ENCODE data around the gene RAB37. TPM values are rescaled to one million over a fixed set of nuclear protein-coding genes. Genes with fewer than 3 reads are reported as not detected.
A peak's percentile ranks its signal among the peaks of the same experiment; 100 is the strongest.

The RAB37 gene
- total and polyA plus RNA-seq, 2 of the 13 experiments (the other 11 are each of a cell fraction or from before 2014, with no cell fraction given): 0.91 to 3.7 TPM

GRCh38 chr17:74748279-74748528, 11.1 kb downstream of the RAB37 start (continued):
- no peak for TF ChIP-seq ZBTB7B (CRISPR knock-in tag; IDR thresholded peaks at IDR 0.05)
- peak; percentile 21 for TF ChIP-seq HNRNPLL (IDR thresholded peaks at IDR 0.05; ENCODE audit: low read depth, low read length, poor library complexity, severe bottlenecking)
- no peak for TF ChIP-seq SCMH1 (CRISPR knock-in tag; IDR thresholded peaks at IDR 0.05; ENCODE audit: borderline replicate concordance)
- TF ChIP-seq ZMAT3 (CRISPR knock-in tag; conservative IDR thresholded peaks at IDR 0.05): no peak
- no peak for TF ChIP-seq ZNF770 (CRISPR knock-in tag; IDR thresholded peaks at IDR 0.05)
- 0 out of 2 replicates have a peak, but pooled peaks have one; percentile 6 for TF ChIP-seq HIC2 (CRISPR knock-in tag; IDR thresholded peaks at IDR 0.05; ENCODE audit: low read depth)

GRCh38 chr17:74748529-74749278, 11.6 kb downstream of the RAB37 start, which contains the start of gene NHERF1:
NHERF1 (plus strand) TSS chr17:74748628; CDS start chr17:74748847, 219 bp downstream.
- POLR2A ChIA-PET: interaction anchor here (1.1 to 21.5 kb wide), 7 partner anchors 8 to 328 kb away, joined by 3 to 1459 read pairs (median 17); partner anchors contain the start of genes FDXR, NAT9 and RAB37
- no peaks in the 10 kb centered on the region for H3K9me3 ChIP-seq (ENCODE audit: low read length)
- in situ Hi-C loops (cut with HindIII; ENCODE audit: extremely low pct_ligation_motif_present, low pct_unique_long_range_greater_than_20kb): loop anchor here (5.0 kb wide), 1 partner anchor 34 kb away; no protein-coding TSS in a partner anchor
- peak; percentile 82 for TF ChIP-seq ZNF639 (CRISPR knock-in tag; conservative IDR thresholded peaks at IDR 0.05)
- peak; percentile 85; the same call in 1 of the 2 replicates for TF ChIP-seq BORCS8-MEF2B (CRISPR knock-in tag; IDR thresholded peaks at IDR 0.05)
- 0 out of 2 replicates have a peak, but pooled peaks have one; percentile 59 for TF ChIP-seq HNF1B (CRISPR knock-in tag; IDR thresholded peaks at IDR 0.05)
- no peak for TF ChIP-seq FOXA1 (IDR thresholded peaks at IDR 0.05)
- TF ChIP-seq FOXA1 (CRISPR knock-in tag; IDR thresholded peaks at IDR 0.05): peak; percentile 8; the same call in 1 of the 2 replicates
- peak; percentile 81 for TF ChIP-seq MXD4 (CRISPR knock-in tag; IDR thresholded peaks at IDR 0.05)
- peak; percentile 22; the same call in 1 of the 2 replicates for TF ChIP-seq RELA (CRISPR knock-in tag; IDR thresholded peaks at IDR 0.05)
- TF ChIP-seq ZNF780A (CRISPR knock-in tag; IDR thresholded peaks at IDR 0.05): no peak; the same call in 1 of the 2 replicates
- no peak for TF ChIP-seq TCF7 (IDR thresholded peaks at IDR 0.05; ENCODE audit: low read depth)
- 0 out of 2 replicates have a peak, but pooled peaks have one; percentile 18 for TF ChIP-seq ZBTB38 (CRISPR knock-in tag; IDR thresholded peaks at IDR 0.05)

More at GRCh38 chr17:74748529-74749278, 11.6 kb downstream of the RAB37 start, which contains the start of gene NHERF1:
- Histone ChIP-seq H3K27ac (ENCODE audit: extremely low read length, insufficient read depth, low read length) (peak within 1 kb of the TSS; percentile 96), H3K36me3 (replicated peaks in 1 of 2; ENCODE audit: control insufficient read depth in 1 of 2, insufficient read depth in 2 of 2, low read length in 2 of 2) (peaks cover 0 to 12% of the 10 kb centered on the region in 2 experiments; a peak in 2 of 5 replicates), H3K4me1 (ENCODE audit: insufficient read depth, low read length) (peaks cover 69% of the 10 kb centered on the region), H3K4me2 (ENCODE audit: low read depth, low read length) (peak within 1 kb of the TSS; percentile 97), H3K27me3 (ENCODE audit: control insufficient read depth in 1 of 2, insufficient read depth in 2 of 2, low read length in 2 of 2) (no peaks in the 10 kb centered on the region; a peak in 1 of 5 replicates), H2AFZ (ENCODE audit: low read length) (no peak within 1 kb of the TSS), H3K4me3 (replicated peaks in 1 of 3; ENCODE audit: insufficient read depth in 1 of 3, low read depth in 2 of 3, low read length in 3 of 3) (peak within 1 kb of the TSS; percentile 95 to 99 (median 99)), H3K79me2 (ENCODE audit: insufficient read depth, low read length) (peaks cover 53% of the 10 kb centered on the region), H3K9ac (ENCODE audit: insufficient read depth, low read depth, low read length) (peak within 1 kb of the TSS; percentile 94), H4K20me1 (ENCODE audit: insufficient read depth, low read length) (peaks cover 12% of the 10 kb centered on the region)
- CTCF ChIA-PET (ENCODE audit: low intra/inter-chr PET ratio, low total read pairs): interaction anchor here (1.0 to 9.0 kb wide), 5 partner anchors 9 to 43 kb away, joined by 3 to 219 read pairs (median 4); partner anchors contain the start of gene NAT9
- intact Hi-C loops (cut with micrococcal nuclease; ENCODE audit: unreplicated experiment): no loop called here
- peak; percentile 88 for DNase-seq (ENCODE audit: low spot score)
- ATAC-seq: peak; percentile 65
- WGBS (ENCODE audit: low lambda C conversion rate): 0% methylated on average over 21 of the region's 90 CpGs
- FAIRE-seq: no peak
- TSS peak; percentile 69 for BruUV-seq (replicated peaks)

Measured in HepG2 (cell line).